ENCODE data around the gene PALB2.

Gene PALB2

GRCh38 chr16:23683487-23683886 is 42.4 kb upstream of the PALB2 start:
- H3K9me3 ChIP-seq (replicated peaks in 1 of 2; ENCODE audit: control insufficient read depth in 2 of 2, insufficient read depth in 1 of 2, low read depth in 1 of 2, low read length in 2 of 2) = no peaks in the 10 kb centered on the region
- no peak overlapping the region for H4K8ac ChIP-seq (ENCODE audit: low read depth, low read length)
- no peak overlapping the region for H2BK12ac ChIP-seq (ENCODE audit: low read length)
- no CpG with 5 or more reads among the region's 3 CpGs for WGBS, 2 donors (ENCODE audit: extremely low coverage in 2 of 2, insufficient read length in 2 of 2, insufficient replicate concordance in 1 of 2)
- no peak overlapping the region for H3K4me2 ChIP-seq (ENCODE audit: insufficient read depth, low read length, poor library complexity, severe bottlenecking)
- H3K27ac ChIP-seq (replicated peaks; ENCODE audit: low read length) = no peak overlapping the region
- H3K79me1 ChIP-seq (ENCODE audit: low read depth, low read length) = peaks cover 13% of the 10 kb centered on the region
- H3K4ac ChIP-seq (ENCODE audit: low read length) = no peak overlapping the region
- H2BK15ac ChIP-seq (ENCODE audit: low read length) = no peak overlapping the region
- DNase-seq (ENCODE audit: low spot score) = no peak
- H3K27me3 ChIP-seq (ENCODE audit: control insufficient read depth in 3 of 3, insufficient read depth in 3 of 3, low read depth in 1 of 3, low read length in 3 of 3) = no peaks in the 10 kb centered on the region
- no peak overlapping the region for H3K9ac ChIP-seq (ENCODE audit: low read depth, low read length, poor library complexity)
- H2BK5ac ChIP-seq (ENCODE audit: low read length) = no peak overlapping the region
- no peak overlapping the region for H3K18ac ChIP-seq (ENCODE audit: low read length)
- H3K36me3 ChIP-seq (replicated peaks in 1 of 2; ENCODE audit: control insufficient read depth in 2 of 2, insufficient read depth in 2 of 2, low read length in 2 of 2) = peaks cover 52 to 88% of the 10 kb centered on the region in 2 donors
- H3K4me3 ChIP-seq (ENCODE audit: low read length in 2 of 2) = no peak overlapping the region
- H2AFZ ChIP-seq (ENCODE audit: low read length) = no peak overlapping the region
- no peak overlapping the region for H2AK5ac ChIP-seq (ENCODE audit: low read depth, low read length)
- H2BK120ac ChIP-seq (ENCODE audit: low read depth, low read length) = no peak overlapping the region
- H4K91ac ChIP-seq (ENCODE audit: low read depth, low read length, poor library complexity) = no peak overlapping the region
- H3K4me1 ChIP-seq (ENCODE audit: control insufficient read depth in 2 of 2, insufficient read depth in 1 of 2, low read depth in 1 of 2, low read length in 2 of 2) = peaks cover 10 to 14% of the 10 kb centered on the region in 2 donors
- no peak overlapping the region for H3K14ac ChIP-seq (ENCODE audit: low read length)
- no peak overlapping the region for H3K23ac ChIP-seq (ENCODE audit: low read depth, low read length, poor library complexity)

DNA sequence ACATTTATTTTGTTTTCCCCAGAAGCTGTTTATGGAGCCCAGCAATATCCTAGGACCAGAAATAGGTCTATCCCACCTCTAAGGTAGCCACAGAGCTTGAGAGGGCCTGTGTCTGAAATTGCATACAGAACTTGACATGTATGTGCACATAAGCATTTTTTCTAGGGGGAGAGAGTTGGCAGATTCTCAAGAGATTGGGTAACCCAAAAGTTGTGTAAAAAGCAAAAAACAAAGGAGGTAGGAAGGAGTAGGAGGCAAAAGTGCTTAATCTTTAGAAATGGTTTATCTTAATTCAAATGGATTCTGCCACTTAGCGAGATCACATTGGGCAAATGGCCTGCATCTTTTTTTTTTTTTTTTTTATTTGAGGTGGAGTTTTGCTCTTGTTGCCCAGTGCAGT is 41.1 kb upstream of the PALB2 start:
- Histone ChIP-seq H3K4me3 (ENCODE audit: low read length in 2 of 2) (no peak overlapping the region), H3K9ac (ENCODE audit: low read depth, low read length, poor library complexity) (no peak overlapping the region), H3K4ac (ENCODE audit: low read length) (no peak overlapping the region), H4K8ac (ENCODE audit: low read depth, low read length) (no peak overlapping the region), H2AK5ac (ENCODE audit: low read depth, low read length) (no peak overlapping the region), H2BK12ac (ENCODE audit: low read length) (no peak overlapping the region), H3K14ac (ENCODE audit: low read length) (no peak overlapping the region), H3K27me3 (ENCODE audit: control insufficient read depth in 3 of 3, insufficient read depth in 3 of 3, low read depth in 1 of 3, low read length in 3 of 3) (no peaks in the 10 kb centered on the region), H2BK120ac (ENCODE audit: low read depth, low read length) (no peak overlapping the region), H3K4me1 (ENCODE audit: control insufficient read depth in 2 of 2, insufficient read depth in 1 of 2, low read depth in 1 of 2, low read length in 2 of 2) (peaks cover 14% of the 10 kb centered on the region in 2 donors), H3K79me1 (ENCODE audit: low read depth, low read length) (peaks cover 10% of the 10 kb centered on the region), H2BK5ac (ENCODE audit: low read length) (no peak overlapping the region), H3K9me3 (replicated peaks in 1 of 2; ENCODE audit: control insufficient read depth in 2 of 2, insufficient read depth in 1 of 2, low read depth in 1 of 2, low read length in 2 of 2) (no peaks in the 10 kb centered on the region), H2AFZ (ENCODE audit: low read length) (no peak overlapping the region), H4K91ac (ENCODE audit: low read depth, low read length, poor library complexity) (no peak overlapping the region), H3K4me2 (ENCODE audit: insufficient read depth, low read length, poor library complexity, severe bottlenecking) (no peak overlapping the region), H3K18ac (ENCODE audit: low read length) (no peak overlapping the region), H3K27ac (replicated peaks; ENCODE audit: low read length) (no peak overlapping the region), H3K23ac (ENCODE audit: low read depth, low read length, poor library complexity) (no peak overlapping the region), H3K36me3 (replicated peaks in 1 of 2; ENCODE audit: control insufficient read depth in 2 of 2, insufficient read depth in 2 of 2, low read length in 2 of 2) (peaks cover 39 to 78% of the 10 kb centered on the region in 2 donors), H2BK15ac (ENCODE audit: low read length) (no peak overlapping the region)
- no peak for DNase-seq (ENCODE audit: low spot score)
- no CpG with 5 or more reads among the region's 1 CpG for WGBS, 2 donors (ENCODE audit: extremely low coverage in 2 of 2, insufficient read length in 2 of 2, insufficient replicate concordance in 1 of 2)

GRCh38 chr16:23679986-23680336 is 38.9 kb upstream of the PALB2 start:
- no peak for DNase-seq (ENCODE audit: low spot score)
- H3K4me3 ChIP-seq (ENCODE audit: low read length in 2 of 2) = peak overlapping the region; percentile 94 to 100
- H3K4me2 ChIP-seq (ENCODE audit: insufficient read depth, low read length, poor library complexity, severe bottlenecking) = peak overlapping the region; percentile 77
- H4K91ac ChIP-seq (ENCODE audit: low read depth, low read length, poor library complexity) = no peak overlapping the region
- peaks cover 14% of the 10 kb centered on the region in 2 donors for H3K4me1 ChIP-seq (ENCODE audit: control insufficient read depth in 2 of 2, insufficient read depth in 1 of 2, low read depth in 1 of 2, low read length in 2 of 2)
- no peak overlapping the region for H2AK5ac ChIP-seq (ENCODE audit: low read depth, low read length)
- H3K4ac ChIP-seq (ENCODE audit: low read length) = no peak overlapping the region
- no peak overlapping the region for H3K14ac ChIP-seq (ENCODE audit: low read length)
- H2BK15ac ChIP-seq (ENCODE audit: low read length) = no peak overlapping the region
- H3K9ac ChIP-seq (ENCODE audit: low read depth, low read length, poor library complexity) = peak overlapping the region; percentile 87
- no peaks in the 10 kb centered on the region for H3K9me3 ChIP-seq (replicated peaks in 1 of 2; ENCODE audit: control insufficient read depth in 2 of 2, insufficient read depth in 1 of 2, low read depth in 1 of 2, low read length in 2 of 2)
- H3K27ac ChIP-seq (replicated peaks; ENCODE audit: low read length) = no peak overlapping the region
- H3K36me3 ChIP-seq (replicated peaks in 1 of 2; ENCODE audit: control insufficient read depth in 2 of 2, insufficient read depth in 2 of 2, low read length in 2 of 2) = peaks cover 30 to 66% of the 10 kb centered on the region in 2 donors
- no peak overlapping the region for H3K23ac ChIP-seq (ENCODE audit: low read depth, low read length, poor library complexity)
- no peak overlapping the region for H3K18ac ChIP-seq (ENCODE audit: low read length)
- no peaks in the 10 kb centered on the region for H3K27me3 ChIP-seq (ENCODE audit: control insufficient read depth in 3 of 3, insufficient read depth in 3 of 3, low read depth in 1 of 3, low read length in 3 of 3)
- no peak overlapping the region for H4K8ac ChIP-seq (ENCODE audit: low read depth, low read length)
- no peak overlapping the region for H2AFZ ChIP-seq (ENCODE audit: low read length)
- no peak overlapping the region for H2BK12ac ChIP-seq (ENCODE audit: low read length)
- no peak overlapping the region for H2BK5ac ChIP-seq (ENCODE audit: low read length)
- H2BK120ac ChIP-seq (ENCODE audit: low read depth, low read length) = no peak overlapping the region
- H3K79me1 ChIP-seq (ENCODE audit: low read depth, low read length) = peaks cover 8% of the 10 kb centered on the region
- WGBS, 2 donors (ENCODE audit: extremely low coverage in 2 of 2, insufficient read length in 2 of 2, insufficient replicate concordance in 1 of 2) = no CpG with 5 or more reads among the region's 6 CpGs

- Histone ChIP-seq H2BK15ac (ENCODE audit: low read length) (no peak overlapping the region), H3K23ac (ENCODE audit: low read depth, low read length, poor library complexity) (peak overlapping the region; percentile 0), H2AFZ (ENCODE audit: low read length) (peak overlapping the region; percentile 86), H3K27ac (replicated peaks; ENCODE audit: low read length) (no peak overlapping the region), H3K4me1 (ENCODE audit: control insufficient read depth in 2 of 2, insufficient read depth in 1 of 2, low read depth in 1 of 2, low read length in 2 of 2) (peaks cover 14% of the 10 kb centered on the region in 2 donors), H3K27me3 (ENCODE audit: control insufficient read depth in 3 of 3, insufficient read depth in 3 of 3, low read depth in 1 of 3, low read length in 3 of 3) (no peaks in the 10 kb centered on the region), H4K91ac (ENCODE audit: low read depth, low read length, poor library complexity) (no peak overlapping the region), H3K4me3 (ENCODE audit: low read length in 2 of 2) (peak overlapping the region; percentile 94 to 100), H3K36me3 (replicated peaks in 1 of 2; ENCODE audit: control insufficient read depth in 2 of 2, insufficient read depth in 2 of 2, low read length in 2 of 2) (peaks cover 30 to 66% of the 10 kb centered on the region in 2 donors), H4K8ac (ENCODE audit: low read depth, low read length) (no peak overlapping the region), H2BK5ac (ENCODE audit: low read length) (no peak overlapping the region), H3K14ac (ENCODE audit: low read length) (peak overlapping the region; percentile 10), H2BK120ac (ENCODE audit: low read depth, low read length) (no peak overlapping the region), H3K79me1 (ENCODE audit: low read depth, low read length) (peaks cover 8% of the 10 kb centered on the region), H2BK12ac (ENCODE audit: low read length) (no peak overlapping the region), H3K4me2 (ENCODE audit: insufficient read depth, low read length, poor library complexity, severe bottlenecking) (peak overlapping the region; percentile 77), H3K4ac (ENCODE audit: low read length) (no peak overlapping the region), H3K9me3 (replicated peaks in 1 of 2; ENCODE audit: control insufficient read depth in 2 of 2, insufficient read depth in 1 of 2, low read depth in 1 of 2, low read length in 2 of 2) (no peaks in the 10 kb centered on the region), H3K18ac (ENCODE audit: low read length) (peak overlapping the region; percentile 63), H3K9ac (ENCODE audit: low read depth, low read length, poor library complexity) (peak overlapping the region; percentile 87), H2AK5ac (ENCODE audit: low read depth, low read length) (peak overlapping the region; percentile 44)
- DNase-seq (ENCODE audit: low spot score) = peak; percentile 11
- no CpG with 5 or more reads among the region's 24 CpGs for WGBS, 2 donors (ENCODE audit: extremely low coverage in 2 of 2, insufficient read length in 2 of 2, insufficient replicate concordance in 1 of 2)
Observed at GRCh38 chr16:23679274-23679985, 38.3 kb upstream of the PALB2 start.
